OCI-LY3 (cell line): Measurements from ENCODE around the gene CRIM1.

ENCODE experiments used
- EZH2phosphoT487 ChIP-seq: fragments of 200-600 bp; shearing (Covaris generic); IDR thresholded peaks from 2 replicates; pipeline ENCODE4 v1.6.1; 2018; ENCODE audit warnings: antibody characterized with exemption, mixed run types, low read depth
- TF ChIP-seq, protein P1 (sequence below): fragments of 200-600, 300-600 bp; sonication (generic); IDR thresholded peaks from 2 replicates; pipeline ENCODE4 v1.5.1; 2014; ENCODE audit warnings: antibody characterized with exemption, low read length, low read depth

DNA sequence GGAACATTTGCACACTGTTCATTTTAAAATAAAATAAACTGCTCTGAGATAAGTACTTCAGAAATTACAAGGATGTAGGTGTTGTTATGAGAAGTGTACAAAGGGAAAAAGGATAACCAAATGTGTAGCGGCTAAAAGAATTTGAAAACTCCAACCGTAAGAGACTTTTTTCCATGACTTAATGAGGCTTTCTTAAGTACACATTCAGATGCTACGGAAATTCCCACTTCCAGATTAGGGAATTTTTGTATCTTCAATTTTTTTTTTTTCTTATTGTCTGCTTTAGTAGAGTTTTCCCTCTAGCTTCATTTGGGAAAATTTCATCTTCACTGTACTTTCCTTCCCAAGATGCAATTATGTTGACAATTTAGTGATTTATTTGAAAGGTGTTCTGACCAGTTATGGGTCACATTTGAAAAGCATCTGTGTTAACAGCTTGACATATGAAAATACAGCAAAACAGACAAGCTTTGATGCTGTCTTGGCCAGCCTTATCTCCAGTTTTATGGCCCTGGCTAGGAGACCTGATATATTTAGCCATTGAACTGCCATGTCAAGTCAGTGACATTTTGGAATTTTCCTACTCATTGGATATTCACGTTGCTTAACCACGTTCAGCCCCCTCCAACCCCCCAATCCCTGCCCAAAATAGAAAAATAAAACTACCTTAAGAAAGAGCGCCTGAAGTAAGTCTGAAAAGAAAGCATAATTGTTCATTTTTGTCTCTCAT lies 136.8 kb downstream of the CRIM1 start:
- TF ChIP-seq, protein P1, sequence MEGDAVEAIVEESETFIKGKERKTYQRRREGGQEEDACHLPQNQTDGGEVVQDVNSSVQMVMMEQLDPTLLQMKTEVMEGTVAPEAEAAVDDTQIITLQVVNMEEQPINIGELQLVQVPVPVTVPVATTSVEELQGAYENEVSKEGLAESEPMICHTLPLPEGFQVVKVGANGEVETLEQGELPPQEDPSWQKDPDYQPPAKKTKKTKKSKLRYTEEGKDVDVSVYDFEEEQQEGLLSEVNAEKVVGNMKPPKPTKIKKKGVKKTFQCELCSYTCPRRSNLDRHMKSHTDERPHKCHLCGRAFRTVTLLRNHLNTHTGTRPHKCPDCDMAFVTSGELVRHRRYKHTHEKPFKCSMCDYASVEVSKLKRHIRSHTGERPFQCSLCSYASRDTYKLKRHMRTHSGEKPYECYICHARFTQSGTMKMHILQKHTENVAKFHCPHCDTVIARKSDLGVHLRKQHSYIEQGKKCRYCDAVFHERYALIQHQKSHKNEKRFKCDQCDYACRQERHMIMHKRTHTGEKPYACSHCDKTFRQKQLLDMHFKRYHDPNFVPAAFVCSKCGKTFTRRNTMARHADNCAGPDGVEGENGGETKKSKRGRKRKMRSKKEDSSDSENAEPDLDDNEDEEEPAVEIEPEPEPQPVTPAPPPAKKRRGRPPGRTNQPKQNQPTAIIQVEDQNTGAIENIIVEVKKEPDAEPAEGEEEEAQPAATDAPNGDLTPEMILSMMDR = no peak
- no peak for TF ChIP-seq EZH2phosphoT487
